Measurements from ENCODE around the gene ODAD4.

Gene ODAD4

DNA sequence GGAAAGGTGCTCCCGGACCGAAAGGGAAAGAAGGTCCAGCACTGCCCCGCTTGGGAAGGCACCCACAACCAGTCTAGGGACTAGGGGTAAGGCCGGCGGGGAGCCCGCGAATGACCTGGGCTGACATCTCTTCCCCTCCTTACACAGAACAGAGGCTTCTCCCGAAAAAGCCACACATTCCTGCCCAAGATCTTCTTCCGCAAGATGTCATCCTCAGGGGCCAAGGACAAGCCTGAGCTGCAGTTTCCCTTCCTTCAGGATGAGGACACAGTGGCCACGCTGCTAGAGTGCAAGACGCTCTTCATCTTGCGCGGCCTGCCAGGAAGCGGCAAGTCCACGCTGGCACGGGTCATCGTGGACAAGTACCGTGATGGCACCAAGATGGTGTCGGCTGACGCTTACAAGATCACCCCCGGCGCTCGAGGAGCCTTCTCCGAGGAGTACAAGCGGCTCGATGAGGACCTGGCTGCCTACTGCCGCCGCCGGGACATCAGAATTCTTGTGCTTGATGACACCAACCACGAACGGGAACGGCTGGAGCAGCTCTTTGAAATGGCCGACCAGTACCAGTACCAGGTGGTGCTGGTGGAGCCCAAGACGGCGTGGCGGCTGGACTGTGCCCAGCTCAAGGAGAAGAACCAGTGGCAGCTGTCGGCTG lies 37.6 kb downstream of the ODAD4 start:
- no peak for TF ChIP-seq CTCF (IDR thresholded peaks at IDR 0.05; ENCODE audit: extremely low read depth, insufficient read depth, missing control alignments)
- DNase-seq (ENCODE audit: low spot score): no peak
- in situ Hi-C loops (cut with MboI; ENCODE audit: low pct_unique_long_range_greater_than_20kb, low sequenced_read_pairs, unreplicated experiment): loop anchor here (10.0 kb wide), 1 partner anchor 137 kb away; no protein-coding TSS in a partner anchor

DNA sequence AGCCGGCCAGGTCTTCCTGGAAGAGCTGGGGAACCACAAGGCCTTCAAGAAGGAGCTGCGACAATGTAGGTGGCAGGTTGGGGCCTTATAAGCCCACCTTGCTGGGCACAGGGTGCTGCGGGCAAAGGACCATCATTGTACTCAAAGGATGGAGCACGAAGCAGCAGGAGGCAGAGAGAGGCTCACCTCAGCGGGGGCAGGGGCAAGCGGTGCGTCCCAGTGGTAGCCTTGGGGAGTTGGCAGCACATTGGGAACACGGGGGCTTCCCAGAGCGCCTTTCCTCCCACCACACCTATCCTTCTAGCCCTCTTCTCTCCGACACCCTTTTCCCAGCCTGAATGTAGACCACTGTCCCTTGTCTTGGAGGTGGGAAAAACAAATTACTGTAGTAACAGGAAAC lies 38.3 kb downstream of the ODAD4 start:
- in situ Hi-C loops (cut with MboI; ENCODE audit: low pct_unique_long_range_greater_than_20kb, low sequenced_read_pairs, unreplicated experiment): loop anchor here (10.0 kb wide), 1 partner anchor 136 kb away; no protein-coding TSS in a partner anchor
- no peak for DNase-seq (ENCODE audit: low spot score)

GRCh38 chr17:41970901-41971331 lies 40.5 kb downstream of the ODAD4 start:
- DNase-seq (ENCODE audit: low spot score): no peak
- TF ChIP-seq CTCF (IDR thresholded peaks at IDR 0.05; ENCODE audit: extremely low read depth, insufficient read depth, missing control alignments): no peak
- in situ Hi-C loops (cut with MboI; ENCODE audit: low pct_unique_long_range_greater_than_20kb, low sequenced_read_pairs, unreplicated experiment): no loop called here

More for the DNA sequence above, 38.3 kb downstream of the ODAD4 start:
- TF ChIP-seq CTCF (IDR thresholded peaks at IDR 0.05; ENCODE audit: extremely low read depth, insufficient read depth, missing control alignments): no peak

GRCh38 chr17:41971721-41972523 lies 41.5 kb downstream of the ODAD4 start:
- TF ChIP-seq CTCF (IDR thresholded peaks at IDR 0.05; ENCODE audit: extremely low read depth, insufficient read depth, missing control alignments): no peak

DNA sequence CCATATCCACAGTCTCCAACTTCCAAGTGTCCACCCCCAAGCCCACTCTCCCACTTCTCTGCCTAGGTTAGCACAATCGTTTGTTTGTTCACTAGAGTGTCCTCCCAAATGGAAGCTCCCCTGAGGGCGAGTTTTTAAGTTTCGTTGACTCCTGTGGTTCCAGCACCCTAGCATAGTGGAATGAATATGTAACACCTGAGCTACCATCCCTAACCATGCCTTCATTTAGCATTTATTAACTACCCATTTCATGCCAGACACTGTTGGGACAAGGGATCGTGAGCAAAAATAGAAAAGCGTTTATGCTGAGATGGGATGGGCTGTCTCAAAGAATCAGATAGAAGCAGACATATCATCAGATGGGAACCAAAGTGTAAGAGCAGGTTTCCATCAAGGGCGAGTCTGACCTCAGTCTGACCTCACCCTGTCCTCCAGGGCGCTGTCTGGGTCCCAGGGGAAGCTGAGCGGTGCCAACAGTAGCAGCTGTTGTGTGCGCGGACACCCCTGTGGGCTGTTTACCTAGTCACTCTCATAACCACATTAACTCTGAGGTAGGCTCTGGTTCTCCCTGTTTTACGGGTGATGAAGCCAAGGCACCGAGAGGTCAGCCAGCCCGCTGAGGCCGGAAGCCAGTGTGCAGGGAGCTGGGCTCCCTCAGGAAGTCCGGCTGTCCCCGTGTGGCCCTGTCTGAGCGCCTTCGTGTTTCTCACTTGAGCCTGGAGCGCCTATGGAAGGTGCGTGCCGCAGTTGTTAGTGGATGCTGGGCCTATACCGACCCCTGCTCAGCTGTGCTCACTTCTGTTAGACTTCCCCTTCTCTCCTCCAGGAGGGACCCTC lies 42.4 kb downstream of the ODAD4 start:
- no peak for DNase-seq (ENCODE audit: low spot score)
- in situ Hi-C loops (cut with MboI; ENCODE audit: low pct_unique_long_range_greater_than_20kb, low sequenced_read_pairs, unreplicated experiment): no loop called here
- TF ChIP-seq CTCF (IDR thresholded peaks at IDR 0.05; ENCODE audit: extremely low read depth, insufficient read depth, missing control alignments): no peak

More at GRCh38 chr17:41971721-41972523, 41.5 kb downstream of the ODAD4 start:
- no peak for DNase-seq (ENCODE audit: low spot score)
- in situ Hi-C loops (cut with MboI; ENCODE audit: low pct_unique_long_range_greater_than_20kb, low sequenced_read_pairs, unreplicated experiment): no loop called here

- no peak for TF ChIP-seq CTCF (IDR thresholded peaks at IDR 0.05; ENCODE audit: extremely low read depth, insufficient read depth, missing control alignments)
- in situ Hi-C loops (cut with MboI; ENCODE audit: low pct_unique_long_range_greater_than_20kb, low sequenced_read_pairs, unreplicated experiment): no loop called here
- no peak for DNase-seq (ENCODE audit: low spot score)
Observed at GRCh38 chr17:41973408-41973811, 43.0 kb downstream of the ODAD4 start.

All from GM13977 (cell line).